Fibroblast of lung (primary cell): ENCODE data around the gene PRPF6.

ENCODE experiments used
- CTCF ChIP-seq, 2 donors: IDR thresholded peaks in 1 of 2; conservative IDR thresholded peaks in 1 of 2; 1 replicate in 1 of 2; 2 replicates in 1 of 2; pipeline ENCODE4 v1.5.1; 2011 to 2012; ENCODE audit warnings: low read length in 2 of 2, control low read depth in 1 of 2, inconsistent platforms in 1 of 2, low read depth in 1 of 2, mild to moderate bottlenecking in 1 of 2
- EZH2 ChIP-seq: IDR thresholded peaks from 2 replicates; pipeline ENCODE4 v1.5.1; 2012; ENCODE audit warnings: low read length, control low read depth, mild to moderate bottlenecking; ENCODE audit errors: missing control alignments

- TF ChIP-seq CTCF (conservative IDR thresholded peaks at IDR 0.05 in 1 of 2, IDR thresholded peaks at IDR 0.05 in 1 of 2; ENCODE audit: low read depth in 1 of 2, low read length in 2 of 2) (no peak), EZH2 (no peak)
Observed at GRCh38 chr20:64077876-64078551, 97.1 kb downstream of the PRPF6 start.
